Left cardiac atrium (tissue), 4 donors: ENCODE measurements around the gene TPCN1. TPM values are rescaled to one million over a fixed set of nuclear protein-coding genes. Genes with fewer than 3 reads are reported as not detected.

Experiments used
- ATAC-seq, 2 donors: fragments of 200-7000 bp; cut with Tn5 transposase; one replicate each; pipeline ENCODE4 v1.9.1; 2020; ENCODE audit warnings: mild to moderate bottlenecking in 2 of 2, moderate library complexity in 2 of 2
- DNase-seq: peaks from one replicate; pipeline ENCODE4 v3.0.0-alpha.2; 2020
- intact Hi-C, 2 donors: fragments of 100-400 bp; cut with DNase I; formaldehyde crosslinking; loops; one replicate each; pipeline versions ENCODE4 v1.14.1 to v1.15.1; 2022 to 2023
- total RNA-seq, 2 donors: library from RNA; stranded (reverse); fragmentation: NEBNext Ultra II Directional; extraction: Animal tissue kit (Norgen Biotek cat#: 25700); gene quantifications; one replicate each; pipeline ENCODE4 v1.2.1, GENCODE V29; 2021
- donor health status: DM: no; HTN: yes; CAD: no.
- donor health status: DM: no; HTN: yes; CAD: no; lungs with severe emphysema.
- donor health status: DM: yes; HTN: yes; CAD: no.
- donor health status: Dilated cardiomyopathy.

Gene TPCN1
- total RNA-seq, 2 donors from 2014 or later, result 66.1 to 80.6 TPM

- DNase-seq, result peak; percentile 11
- no peak for ATAC-seq
- intact Hi-C loops, result no loop called here
Observed at GRCh38 chr12:113235976-113236375, 14.7 kb downstream of the TPCN1 start.

GRCh38 chr12:113236539-113237399 is 15.5 kb downstream of the TPCN1 start:
- ATAC-seq, result peak; percentile 34 to 60
- DNase-seq, result peak; percentile 60
- intact Hi-C loops, result no loop called here

- intact Hi-C loops, result no loop called here
- ATAC-seq (no peak), DNase-seq (peak; percentile 15)
Observed at GRCh38 chr12:113237748-113238147, 16.5 kb downstream of the TPCN1 start.

- ATAC-seq (no peak), DNase-seq (peak; percentile 11)
- intact Hi-C loops, result no loop called here
Observed at GRCh38 chr12:113238309-113238708, 17.0 kb downstream of the TPCN1 start.

GRCh38 chr12:113239288-113239771 is 18.1 kb downstream of the TPCN1 start:
- ATAC-seq (peak in 1 of 2 donors; percentile 28), DNase-seq (peak; percentile 3)
- intact Hi-C loops, result no loop called here

- intact Hi-C loops, result no loop called here
- DNase-seq, result peak; percentile 23
Observed at GRCh38 chr12:113239811-113240331, 18.6 kb downstream of the TPCN1 start.

GRCh38 chr12:113240395-113240794 is 19.1 kb downstream of the TPCN1 start:
- DNase-seq (no peak), ATAC-seq (no peak)
- intact Hi-C loops, result no loop called here

More at GRCh38 chr12:113239811-113240331, 18.6 kb downstream of the TPCN1 start:
- ATAC-seq, result peak; percentile 8 to 33

- no peak for ATAC-seq
- DNase-seq, result peak; percentile 18
- intact Hi-C loops, result no loop called here
Observed at GRCh38 chr12:113241191-113242025, 20.1 kb downstream of the TPCN1 start.

- intact Hi-C loops, result no loop called here
- peak; percentile 23 for DNase-seq
- ATAC-seq, result no peak
Observed at GRCh38 chr12:113242026-113242418, 20.8 kb downstream of the TPCN1 start.

GRCh38 chr12:113242560-113242959 is 21.3 kb downstream of the TPCN1 start:
- DNase-seq (peak; percentile 12), ATAC-seq (no peak)
- intact Hi-C loops, result no loop called here

GRCh38 chr12:113244047-113244460 is 22.8 kb downstream of the TPCN1 start:
- intact Hi-C loops, result no loop called here
- DNase-seq (peak; percentile 64), ATAC-seq (peak; percentile 25 to 52)

- intact Hi-C loops, result no loop called here
- DNase-seq (peak; percentile 47), ATAC-seq (no peak)
Observed at GRCh38 chr12:113244478-113244958, 23.3 kb downstream of the TPCN1 start.

GRCh38 chr12:113245695-113246477 is 24.6 kb downstream of the TPCN1 start:
- peak; percentile 49 to 64 for ATAC-seq
- peak; percentile 75 for DNase-seq
- intact Hi-C loops, result no loop called here

- no peak for ATAC-seq
- DNase-seq, result no peak
- intact Hi-C loops, result no loop called here
Observed at GRCh38 chr12:113246478-113247122, 25.3 kb downstream of the TPCN1 start.

- intact Hi-C loops, result no loop called here
Observed at GRCh38 chr12:113247123-113248050, 26.1 kb downstream of the TPCN1 start.

GRCh38 chr12:113248051-113248825 is 27.0 kb downstream of the TPCN1 start:
- DNase-seq, result no peak
- intact Hi-C loops, result no loop called here
- no peak for ATAC-seq

More at GRCh38 chr12:113247123-113248050, 26.1 kb downstream of the TPCN1 start:
- DNase-seq, result no peak
- peak in 1 of 2 donors; percentile 6 for ATAC-seq
